Measurements from ENCODE around the gene SLC35F3.

- TF ChIP-seq, protein P1, sequence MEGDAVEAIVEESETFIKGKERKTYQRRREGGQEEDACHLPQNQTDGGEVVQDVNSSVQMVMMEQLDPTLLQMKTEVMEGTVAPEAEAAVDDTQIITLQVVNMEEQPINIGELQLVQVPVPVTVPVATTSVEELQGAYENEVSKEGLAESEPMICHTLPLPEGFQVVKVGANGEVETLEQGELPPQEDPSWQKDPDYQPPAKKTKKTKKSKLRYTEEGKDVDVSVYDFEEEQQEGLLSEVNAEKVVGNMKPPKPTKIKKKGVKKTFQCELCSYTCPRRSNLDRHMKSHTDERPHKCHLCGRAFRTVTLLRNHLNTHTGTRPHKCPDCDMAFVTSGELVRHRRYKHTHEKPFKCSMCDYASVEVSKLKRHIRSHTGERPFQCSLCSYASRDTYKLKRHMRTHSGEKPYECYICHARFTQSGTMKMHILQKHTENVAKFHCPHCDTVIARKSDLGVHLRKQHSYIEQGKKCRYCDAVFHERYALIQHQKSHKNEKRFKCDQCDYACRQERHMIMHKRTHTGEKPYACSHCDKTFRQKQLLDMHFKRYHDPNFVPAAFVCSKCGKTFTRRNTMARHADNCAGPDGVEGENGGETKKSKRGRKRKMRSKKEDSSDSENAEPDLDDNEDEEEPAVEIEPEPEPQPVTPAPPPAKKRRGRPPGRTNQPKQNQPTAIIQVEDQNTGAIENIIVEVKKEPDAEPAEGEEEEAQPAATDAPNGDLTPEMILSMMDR (IDR thresholded peaks at IDR 0.05; ENCODE audit: insufficient read depth, low read length, poor library complexity, severe bottlenecking) = no peak
- no peak for TF ChIP-seq EZH2phosphoT487 (conservative IDR thresholded peaks at IDR 0.05; ENCODE audit: low read length)
Observed at GRCh38 chr1:234022302-234022701, 117.8 kb downstream of the SLC35F3 start.
